ENCODE data around the gene GULP1.

DNA sequence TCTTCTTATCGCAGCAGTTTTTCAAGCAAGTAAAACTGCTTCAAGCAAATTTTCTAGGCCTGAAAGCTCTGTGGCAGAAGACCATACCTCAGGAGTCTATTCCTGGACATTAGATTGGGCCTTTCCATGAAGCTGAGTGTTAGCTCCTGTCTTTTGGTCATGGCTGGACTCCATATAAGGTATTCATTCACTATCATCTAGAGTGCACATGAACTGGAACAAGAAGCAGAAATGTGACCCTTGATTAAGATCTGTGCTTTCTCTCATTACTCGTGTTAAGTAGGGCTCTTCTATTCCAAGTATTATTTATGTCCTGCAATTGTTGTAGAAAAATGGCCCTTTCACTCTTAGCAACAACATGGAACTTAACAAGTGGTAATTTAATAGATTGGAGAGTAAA is 5.9 kb upstream of the GULP1 start:
- no peak for TF ChIP-seq POLR2AphosphoS5 (IDR thresholded peaks at IDR 0.05; ENCODE audit: low read depth, low read length)
- no peak for TF ChIP-seq REST (IDR thresholded peaks at IDR 0.05; ENCODE audit: insufficient read depth in 1 of 2, low read depth in 2 of 2, low read length in 2 of 2)
